Spleen (tissue), 7 donors: Measurements from ENCODE around the gene TESMIN.

ENCODE experiments used
- POLR2A ChIP-seq, 3 donors: fragments of 450-650 bp; IDR thresholded peaks; one replicate each; pipeline ENCODE4 v1.5.1; 2017; ENCODE audit warnings: antibody characterized with exemption in 3 of 3, mild to moderate bottlenecking in 1 of 3
- TF ChIP-seq, protein P1 (sequence below), 11 experiments: fragments of 200-600 bp in 7 of 11; fragments of 450-650 bp in 4 of 11; sonication (generic) in 4 of 11; IDR thresholded peaks in 8 of 11; conservative IDR thresholded peaks in 3 of 11; 1 replicate in 7 of 11; 2 replicates in 4 of 11; pipeline versions ENCODE4 v1.4.0 to v1.8.0; 2016 to 2021; ENCODE audit warnings: antibody characterized with exemption in 11 of 11, inconsistent platforms in 4 of 11, mild to moderate bottlenecking in 1 of 11
- donor health status: DM: no; HTN: no; CAD: no; lungs with moderate emphysema.
- donor health status: DM: no; HTN: no; CAD: no.
- donor health status: DM: no; HTN: no; CAD: no.

- TF ChIP-seq POLR2A (IDR thresholded peaks at IDR 0.05): no peak
- TF ChIP-seq, protein P1, sequence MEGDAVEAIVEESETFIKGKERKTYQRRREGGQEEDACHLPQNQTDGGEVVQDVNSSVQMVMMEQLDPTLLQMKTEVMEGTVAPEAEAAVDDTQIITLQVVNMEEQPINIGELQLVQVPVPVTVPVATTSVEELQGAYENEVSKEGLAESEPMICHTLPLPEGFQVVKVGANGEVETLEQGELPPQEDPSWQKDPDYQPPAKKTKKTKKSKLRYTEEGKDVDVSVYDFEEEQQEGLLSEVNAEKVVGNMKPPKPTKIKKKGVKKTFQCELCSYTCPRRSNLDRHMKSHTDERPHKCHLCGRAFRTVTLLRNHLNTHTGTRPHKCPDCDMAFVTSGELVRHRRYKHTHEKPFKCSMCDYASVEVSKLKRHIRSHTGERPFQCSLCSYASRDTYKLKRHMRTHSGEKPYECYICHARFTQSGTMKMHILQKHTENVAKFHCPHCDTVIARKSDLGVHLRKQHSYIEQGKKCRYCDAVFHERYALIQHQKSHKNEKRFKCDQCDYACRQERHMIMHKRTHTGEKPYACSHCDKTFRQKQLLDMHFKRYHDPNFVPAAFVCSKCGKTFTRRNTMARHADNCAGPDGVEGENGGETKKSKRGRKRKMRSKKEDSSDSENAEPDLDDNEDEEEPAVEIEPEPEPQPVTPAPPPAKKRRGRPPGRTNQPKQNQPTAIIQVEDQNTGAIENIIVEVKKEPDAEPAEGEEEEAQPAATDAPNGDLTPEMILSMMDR (IDR thresholded peaks at IDR 0.05 in 8 of 11, conservative IDR thresholded peaks at IDR 0.05 in 3 of 11): no peak
These were observed 89.4 kb downstream of the TESMIN start for GRCh38 chr11:68661697-68662603.
